Left renal cortex interstitium (tissue), 4 donors: Measurements from ENCODE around the gene RAB20. TPM values are rescaled to one million over a fixed set of nuclear protein-coding genes. Genes with fewer than 3 reads are reported as not detected.
"Not testable (repeated sequence)": the region's sequence is repeated elsewhere in the genome, so short reads cannot be mapped to it uniquely, and the experiment has no call there.

Source experiments
- DNase-seq, 4 donors: peaks; one replicate each; pipeline ENCODE4 v3.0.0-alpha.2; 2013; ENCODE audit warnings: low read depth in 4 of 4, low spot score in 2 of 4, missing footprints in 1 of 4
- polyA plus RNA-seq, 4 donors: library from polyadenylated mRNA; unstranded; fragments of 120-200 nt; gene quantifications; one replicate each; pipeline ENCODE4 v1.2.1, GENCODE V29; 2013; ENCODE audit not compliant: insufficient read length in 4 of 4

The RAB20 gene
- polyA plus RNA-seq, 4 donors: 7.8 to 8.8 (median 8.5) TPM

DNA sequence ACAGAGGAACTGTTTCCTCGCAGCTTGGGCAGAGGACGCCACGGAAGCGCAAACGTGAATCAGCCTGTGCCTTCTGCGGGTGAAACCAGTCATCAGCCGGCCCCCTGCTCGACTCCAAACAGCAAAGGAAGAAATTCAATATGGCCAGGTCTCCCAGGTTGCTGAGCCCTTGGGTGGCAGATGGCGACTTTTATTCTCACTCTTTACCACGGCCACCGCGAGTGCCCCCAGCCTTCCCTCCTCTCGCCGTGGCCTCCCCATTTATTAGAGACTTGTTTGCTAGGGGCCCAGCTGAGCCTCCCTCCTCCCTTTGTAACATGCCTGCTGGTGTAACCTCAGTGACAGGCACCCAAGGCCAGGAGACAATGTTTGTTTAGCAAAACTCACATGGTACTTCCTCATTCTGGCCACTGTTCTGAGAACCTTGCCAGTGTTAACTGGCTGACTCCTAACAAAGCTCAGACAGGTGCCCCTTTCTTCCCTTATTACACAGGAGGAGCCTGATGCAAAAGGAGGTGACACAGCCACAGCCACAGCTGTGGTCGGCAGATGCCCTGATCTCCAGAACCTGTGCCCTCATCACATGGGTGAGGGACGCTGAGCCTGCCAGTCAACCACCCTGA, 5.8 kb downstream of the RAB20 start:
- no peak for DNase-seq

DNA sequence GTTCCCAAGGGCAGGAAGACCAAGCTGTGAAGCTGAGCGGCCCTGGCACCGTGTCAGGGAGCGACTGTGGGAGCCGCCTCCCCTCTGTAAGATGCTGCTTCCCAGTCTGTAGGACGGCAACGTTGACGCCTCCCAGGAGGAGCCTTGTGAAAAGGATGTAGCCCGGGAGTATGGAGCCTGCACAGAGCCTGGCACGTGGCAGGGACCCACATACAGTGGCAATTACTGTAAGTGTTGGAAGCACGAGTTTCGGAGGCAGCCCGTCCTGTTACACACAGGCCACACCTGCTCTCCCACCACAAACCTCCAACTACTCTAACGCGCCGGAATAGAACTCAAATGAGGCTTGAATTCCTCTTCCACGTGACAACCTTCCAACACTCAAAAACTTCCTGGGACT, 6.6 kb downstream of the RAB20 start:
- no peak for DNase-seq

DNA sequence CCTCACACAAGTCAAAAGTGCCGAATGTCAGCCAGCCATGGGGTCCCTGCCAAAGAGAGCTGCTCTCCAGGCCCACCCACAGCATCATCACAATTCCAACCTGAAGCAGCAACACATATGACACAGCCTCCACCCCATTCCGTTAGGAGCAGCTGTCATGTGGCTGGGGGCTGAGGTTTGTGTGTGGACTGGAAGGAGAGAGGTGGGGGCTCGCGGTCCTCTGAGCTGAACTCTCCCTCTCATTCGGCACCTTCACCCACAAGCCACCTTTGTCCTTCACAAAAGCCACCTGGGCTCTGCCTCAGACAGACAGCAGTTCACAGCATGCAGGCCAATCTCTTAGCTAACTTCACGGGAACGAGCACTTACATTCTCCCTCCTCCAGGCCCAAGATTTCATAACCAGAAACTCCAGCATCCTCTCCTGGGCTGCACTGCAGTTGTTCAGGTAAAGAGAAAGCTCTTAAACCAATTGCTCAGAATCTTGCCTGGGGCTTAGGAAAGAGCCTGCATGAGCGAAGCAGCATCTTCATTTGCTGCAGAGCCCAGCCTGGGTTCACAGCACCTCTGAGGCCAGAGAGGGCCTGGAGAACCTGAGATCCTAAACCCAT, 7.2 kb downstream of the RAB20 start:
- DNase-seq: no peak

DNA sequence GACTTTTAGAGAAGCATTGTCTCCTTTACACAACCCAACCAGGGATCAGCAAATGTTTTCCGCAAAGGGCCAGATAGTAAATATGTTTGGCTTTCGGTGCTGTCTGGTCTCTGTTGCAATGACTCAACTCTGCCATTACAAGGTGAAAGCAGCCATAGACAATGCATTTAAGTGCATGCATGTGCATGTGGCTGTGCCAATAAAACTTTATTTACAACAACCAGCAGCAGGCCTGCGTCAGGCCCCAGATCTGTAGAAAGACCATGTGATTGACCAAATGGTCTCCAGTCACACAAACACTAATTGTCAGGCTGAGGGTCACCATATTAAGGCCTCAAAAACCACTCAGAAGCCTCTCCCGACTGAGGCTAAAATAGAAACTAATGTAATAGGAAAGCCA, 8.1 kb downstream of the RAB20 start:
- no peak for DNase-seq

DNA sequence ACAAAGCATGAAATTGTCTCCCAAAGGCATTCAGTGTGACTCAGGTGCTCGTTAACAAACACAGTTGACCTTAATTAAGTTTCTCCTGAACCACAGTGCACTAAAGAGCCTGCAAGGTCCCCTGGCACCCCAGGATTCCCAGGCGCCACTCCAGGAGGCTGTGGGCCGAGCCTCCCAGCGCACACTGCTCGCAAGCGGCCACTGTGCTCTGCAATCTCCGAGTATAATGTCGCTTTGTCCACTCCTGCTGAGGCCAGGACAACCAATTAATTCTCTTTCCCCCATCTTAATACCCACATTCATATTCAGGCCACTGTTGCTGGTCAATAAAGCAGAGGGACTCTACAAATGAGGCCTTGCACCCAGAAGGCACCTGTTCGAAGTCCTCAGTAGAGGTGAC, 8.8 kb downstream of the RAB20 start:
- no peak for DNase-seq

DNA sequence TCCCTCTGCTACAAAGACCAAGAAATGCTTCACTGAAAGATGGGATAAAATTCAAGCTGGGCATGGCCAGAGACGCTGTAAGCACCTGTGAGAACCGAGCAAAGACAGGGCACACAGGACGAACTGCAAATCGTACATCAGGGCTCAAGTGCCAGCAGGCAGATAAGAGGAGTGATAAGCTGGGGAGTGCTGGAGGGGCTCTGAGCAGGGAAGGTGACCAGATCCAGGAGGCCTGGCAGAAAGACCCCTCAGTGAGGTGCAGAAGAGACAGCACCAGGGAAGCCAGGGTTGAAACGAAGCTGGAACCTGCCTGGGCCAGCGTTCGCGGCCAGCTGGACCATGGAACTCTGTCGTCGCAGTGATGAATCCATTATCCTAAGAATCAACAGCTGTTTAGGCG, 10.2 kb downstream of the RAB20 start:
- DNase-seq: no peak

DNA sequence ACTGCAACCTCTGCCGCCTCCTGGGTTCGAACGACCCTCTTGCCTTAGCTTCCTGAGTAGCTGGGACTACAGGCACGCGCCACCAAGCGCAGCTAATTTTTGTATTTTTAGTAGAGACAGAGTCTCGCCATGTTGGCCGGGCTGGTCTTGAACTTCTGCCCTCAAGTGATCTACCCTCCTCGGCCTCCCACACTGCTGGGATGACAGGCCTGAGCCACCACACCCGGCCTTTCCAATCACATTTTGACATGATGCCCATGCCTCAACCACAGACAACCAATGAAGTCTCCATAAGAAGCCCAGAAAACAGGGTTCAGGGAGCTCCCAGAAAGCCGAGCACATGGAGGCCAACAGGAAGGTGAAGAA, 11.7 kb downstream of the RAB20 start:
- DNase-seq: no peak

DNA sequence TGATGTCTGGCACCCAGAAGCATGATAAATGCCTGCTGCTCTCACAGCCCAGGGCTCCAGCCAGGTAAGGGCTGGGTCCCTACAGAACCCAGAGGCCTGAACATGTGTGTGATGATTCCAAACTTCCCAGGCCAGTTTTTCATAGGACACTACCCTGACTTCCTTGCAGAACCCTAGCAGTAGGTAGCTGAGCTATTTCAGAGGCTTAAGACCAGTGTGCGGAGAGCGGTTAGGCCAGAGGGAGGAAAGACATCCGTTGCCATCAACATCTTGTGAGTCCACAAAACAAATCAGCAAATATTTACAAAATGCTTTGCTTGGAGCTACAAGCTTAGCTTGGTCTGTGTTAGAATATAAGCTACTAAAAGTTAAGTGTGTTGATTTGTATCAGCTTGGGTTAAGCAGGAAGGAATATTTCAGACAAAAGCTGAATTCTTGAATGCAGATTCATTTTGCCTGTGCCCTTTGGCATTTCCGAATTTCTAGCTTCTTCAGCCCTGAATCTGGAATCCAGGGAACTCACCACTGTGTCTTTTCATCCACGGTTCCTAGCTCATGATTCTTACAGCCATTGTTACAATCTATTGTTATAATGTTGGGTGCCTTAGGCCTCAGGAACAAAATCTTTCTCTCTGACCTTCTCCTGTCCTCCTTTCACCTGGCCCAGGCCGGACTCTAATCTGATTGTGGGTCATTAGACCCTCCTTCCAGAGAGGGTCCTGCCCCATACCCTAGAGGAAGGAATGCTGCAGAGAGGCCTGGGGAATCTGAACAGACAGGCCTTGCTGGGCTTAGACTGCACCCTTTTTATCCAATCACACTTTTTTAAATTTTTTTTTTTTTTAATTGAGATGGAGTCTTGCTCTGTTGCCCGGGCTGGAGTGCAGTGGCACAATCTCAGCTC, 12.4 kb downstream of the RAB20 start:
- DNase-seq: no peak

DNA sequence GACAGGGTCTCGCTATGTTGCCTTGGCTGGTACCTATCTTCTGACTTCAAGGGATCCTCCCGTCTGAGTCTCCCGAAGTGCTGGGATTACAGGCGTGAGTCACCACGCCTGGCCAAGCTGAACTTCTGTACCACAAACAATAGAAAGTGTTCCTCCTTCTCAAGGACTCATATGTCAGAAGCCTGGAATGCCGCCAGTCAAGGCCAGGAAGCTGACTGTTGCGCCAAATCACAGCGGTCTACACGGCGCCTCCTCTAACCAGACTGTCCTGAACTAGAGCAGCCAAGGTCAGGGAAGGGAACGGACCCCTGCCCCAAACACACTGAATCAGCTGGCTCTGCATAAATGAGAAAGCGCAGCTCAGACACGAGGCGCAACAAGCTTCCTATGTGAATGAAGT, 14.6 kb downstream of the RAB20 start:
- no peak for DNase-seq

DNA sequence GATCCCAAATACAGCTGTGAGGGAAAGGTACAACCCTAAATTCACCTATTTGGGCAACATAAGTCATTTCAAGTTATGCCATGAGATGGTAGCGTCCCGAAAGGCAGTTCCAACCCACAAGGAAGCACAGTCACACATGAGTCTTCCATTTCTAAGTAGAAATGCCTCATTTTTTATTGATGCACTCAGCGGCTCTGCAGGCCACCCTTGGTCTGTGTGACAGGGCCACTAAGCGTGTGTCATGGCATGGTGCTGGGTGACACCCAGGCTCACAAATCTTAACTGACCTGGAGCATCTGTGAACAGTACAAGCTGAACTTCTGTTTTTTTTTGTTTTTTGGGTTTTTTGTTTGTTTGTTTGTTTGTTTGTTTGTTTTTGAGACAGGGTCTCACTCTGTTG, 15.1 kb downstream of the RAB20 start:
- DNase-seq: no peak

DNA sequence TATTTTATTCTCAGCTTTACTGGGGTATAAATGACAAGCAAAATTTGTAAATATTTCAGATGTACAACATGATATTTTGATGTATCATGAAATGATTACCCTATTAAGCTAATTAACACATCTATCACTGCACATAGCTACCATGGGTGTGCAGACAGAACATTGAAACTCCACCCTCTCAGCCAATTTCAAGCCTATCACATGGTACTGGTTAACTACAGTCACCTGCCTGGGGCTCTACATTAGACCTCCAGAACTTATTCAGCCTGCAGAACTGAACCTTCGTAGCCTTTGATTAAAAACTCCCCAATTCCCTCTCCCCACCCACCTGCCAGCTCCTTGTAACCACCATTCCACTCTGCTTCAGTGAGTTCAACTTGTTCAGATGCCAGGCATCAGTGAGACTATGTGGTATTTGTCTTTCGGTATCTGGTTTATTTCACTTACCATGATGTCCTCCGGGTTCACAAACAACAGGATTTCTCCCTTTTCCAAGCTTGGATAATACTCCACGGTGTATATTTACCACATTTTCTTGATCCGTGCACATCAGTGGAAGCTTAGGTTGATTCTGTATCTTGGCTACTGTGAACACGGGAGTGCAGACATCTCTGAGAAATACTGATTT, 19.2 kb downstream of the RAB20 start:
- DNase-seq: no peak

DNA sequence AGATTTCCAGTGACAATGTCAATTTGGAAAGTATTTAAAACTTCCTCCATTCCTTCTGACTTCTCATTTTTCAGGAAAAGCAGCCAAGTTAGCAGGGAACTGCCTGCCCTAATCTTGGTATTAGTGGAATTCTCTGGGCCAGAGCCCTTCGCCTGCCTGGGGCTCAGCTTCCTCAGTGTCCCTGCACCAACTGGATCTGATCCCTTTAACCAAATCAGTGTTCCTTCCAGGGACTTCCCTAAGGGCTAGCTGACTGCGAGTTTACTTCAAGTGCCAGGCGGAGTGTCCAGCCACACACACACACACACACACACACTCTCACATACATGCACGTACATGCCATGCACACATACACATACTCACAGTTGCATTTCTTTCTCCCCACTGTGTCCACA, 20.0 kb downstream of the RAB20 start:
- no peak for DNase-seq

DNA sequence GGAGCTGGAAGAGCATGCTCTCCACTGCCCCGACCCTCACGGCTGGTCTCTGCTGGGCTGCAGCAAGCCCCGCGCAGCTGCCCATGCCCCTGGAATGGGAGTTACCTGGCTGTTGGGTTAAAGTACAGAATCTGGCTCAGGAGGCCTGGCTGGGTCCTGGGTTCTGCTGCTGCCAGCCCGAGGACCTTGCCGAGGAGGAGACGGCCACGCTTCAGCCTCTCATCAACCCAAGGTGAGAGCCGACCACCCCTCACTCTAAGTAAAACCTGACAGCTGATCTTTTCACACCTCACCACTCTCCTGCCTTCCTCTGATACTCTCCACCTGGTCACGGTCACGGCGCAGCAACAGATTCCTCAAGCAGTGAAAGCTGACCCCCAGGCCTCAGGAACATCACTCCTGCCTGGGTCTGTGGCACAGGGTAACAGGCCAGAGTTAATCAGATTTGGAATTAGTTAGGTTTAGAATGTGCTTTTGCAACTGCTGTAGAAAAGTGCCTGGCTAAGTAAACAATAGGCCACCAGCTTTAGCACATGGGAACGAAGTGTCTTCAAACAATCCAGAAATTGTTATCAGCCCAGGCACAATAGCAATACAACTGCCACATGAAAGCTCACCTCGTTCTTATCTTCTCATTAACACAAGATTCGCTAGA, 20.5 kb downstream of the RAB20 start:
- no peak for DNase-seq

DNA sequence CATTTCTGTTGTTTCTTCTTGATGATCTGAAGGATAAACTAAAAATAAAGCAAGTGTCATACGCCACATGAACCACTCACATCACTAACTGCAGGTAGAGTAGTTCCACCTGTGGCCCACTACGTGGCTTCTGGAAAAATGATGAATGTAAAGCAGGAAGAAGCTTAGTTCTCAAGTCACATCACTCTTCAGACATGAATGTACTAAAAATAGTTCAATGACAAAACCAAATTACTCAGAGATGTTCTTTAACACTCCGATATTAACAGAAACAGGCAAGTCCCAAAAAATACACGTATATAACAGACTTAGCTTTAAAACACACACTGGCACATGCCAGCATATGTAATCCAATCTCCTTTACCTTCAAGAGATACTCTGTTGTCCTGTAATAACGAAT, 21.6 kb downstream of the RAB20 start:
- no peak for DNase-seq

DNA sequence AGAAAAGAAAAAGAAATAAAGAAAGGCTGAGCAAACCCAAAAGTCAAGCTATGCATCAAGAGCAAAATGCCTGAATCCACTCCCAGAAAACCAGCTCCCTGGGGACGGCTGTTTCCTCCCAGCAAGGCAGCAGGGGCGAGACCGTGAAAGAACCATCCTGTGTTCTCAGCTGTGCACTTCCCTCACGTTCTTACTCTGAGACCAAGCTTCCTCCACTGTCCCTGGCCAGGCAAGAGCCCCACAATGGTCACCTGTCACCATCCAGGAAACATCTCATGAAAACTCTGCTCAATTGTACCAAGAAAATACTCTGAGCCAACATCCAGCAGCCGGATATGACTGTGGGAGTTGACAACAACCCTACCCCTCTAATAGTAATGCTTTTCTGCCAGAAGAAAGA, 22.9 kb downstream of the RAB20 start:
- DNase-seq: no peak

DNA sequence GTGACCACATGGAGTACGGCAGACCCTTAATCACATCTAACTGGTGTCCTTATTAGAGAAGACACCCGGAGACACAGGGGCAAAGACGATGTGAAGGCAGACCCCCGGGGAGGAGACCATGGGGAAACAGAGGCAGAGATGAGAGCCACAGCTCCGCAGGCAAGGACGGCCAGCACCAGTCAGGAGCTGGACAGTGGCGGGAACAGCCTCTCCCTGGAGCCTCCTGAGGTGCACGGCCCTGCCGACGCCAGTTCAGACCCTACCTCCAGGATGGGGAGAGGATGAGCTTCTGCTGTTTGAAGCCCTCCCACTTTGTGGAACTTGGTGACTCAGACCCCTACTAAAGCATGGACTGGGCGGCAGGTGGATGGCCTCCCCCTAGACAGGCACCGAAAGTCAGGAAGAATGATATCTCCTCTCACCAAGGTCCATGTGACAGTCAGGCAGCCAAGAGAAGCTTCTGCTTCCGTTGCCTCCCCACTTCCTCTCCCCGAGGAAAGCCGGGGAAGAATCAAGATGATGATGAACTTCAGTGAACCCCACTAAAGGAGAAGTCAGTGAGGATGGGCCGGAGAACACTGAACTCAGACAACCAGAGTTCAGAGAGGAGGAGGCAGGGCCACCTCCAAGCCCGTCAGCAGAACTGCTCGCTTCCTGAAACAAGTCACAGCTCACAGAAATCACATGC, 25.4 kb downstream of the RAB20 start:
- no peak for DNase-seq

DNA sequence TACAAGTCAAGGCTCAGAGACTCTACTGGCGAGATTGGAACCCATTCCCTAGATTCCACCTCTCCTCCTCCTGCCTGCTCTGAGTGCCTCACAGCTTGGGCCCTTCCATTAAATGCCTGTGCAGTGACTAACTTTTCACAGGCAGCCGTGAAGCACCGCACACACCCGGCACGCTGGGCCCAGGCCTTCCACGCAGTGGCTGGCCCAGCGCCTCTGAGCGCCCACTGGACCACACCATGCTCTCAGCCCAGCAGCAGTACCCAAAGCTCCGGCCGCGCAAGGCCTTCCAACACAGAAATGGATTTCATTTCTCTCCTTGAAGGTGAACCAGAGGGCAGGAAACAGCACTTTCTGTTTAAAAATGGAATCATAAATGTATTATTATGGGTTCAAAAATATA, 26.0 kb downstream of the RAB20 start:
- DNase-seq: no peak

DNA sequence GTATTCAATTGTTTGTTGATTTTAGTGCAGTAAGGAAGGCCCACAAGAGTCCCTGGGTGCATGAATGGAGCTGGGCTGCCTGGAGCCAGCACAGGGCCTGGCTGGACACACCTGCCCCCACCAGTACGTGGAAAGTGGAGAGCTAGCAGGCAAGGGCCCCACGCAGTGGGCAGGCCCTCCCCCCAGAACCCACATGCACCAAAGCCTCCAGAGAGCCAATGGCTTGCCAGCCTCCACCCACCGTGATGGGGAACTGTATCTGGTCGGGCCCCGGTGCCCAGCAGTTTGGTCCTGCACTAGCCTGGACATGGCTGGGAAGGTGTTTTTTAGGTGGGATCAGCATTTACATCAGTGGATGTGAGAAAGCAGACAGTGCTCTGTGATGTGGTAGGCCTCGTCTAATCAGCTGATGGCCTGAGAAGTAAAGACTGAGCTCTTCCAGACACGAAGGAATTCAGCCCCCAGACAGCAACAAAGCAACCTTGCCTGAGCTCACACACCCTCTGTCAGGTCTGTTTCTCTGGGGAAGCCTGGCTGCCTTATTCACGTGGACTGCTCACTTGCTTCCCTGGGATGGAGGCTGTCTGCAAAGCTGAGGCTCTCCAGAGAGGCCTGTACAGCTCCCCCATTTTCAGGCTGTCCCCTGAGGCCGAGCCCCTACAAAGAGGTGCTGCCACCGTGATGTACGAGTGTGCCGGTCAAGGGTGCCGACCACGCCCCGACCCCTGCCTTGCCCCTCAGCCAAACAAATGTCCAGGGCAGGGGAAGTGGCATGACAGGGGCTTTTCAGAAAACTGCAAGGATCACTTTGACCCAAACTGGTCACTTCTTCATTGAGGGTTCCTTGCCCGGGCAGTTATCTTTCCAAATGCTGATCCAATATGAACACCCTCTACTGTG, 27.5 kb downstream of the RAB20 start:
- no peak for DNase-seq

DNA sequence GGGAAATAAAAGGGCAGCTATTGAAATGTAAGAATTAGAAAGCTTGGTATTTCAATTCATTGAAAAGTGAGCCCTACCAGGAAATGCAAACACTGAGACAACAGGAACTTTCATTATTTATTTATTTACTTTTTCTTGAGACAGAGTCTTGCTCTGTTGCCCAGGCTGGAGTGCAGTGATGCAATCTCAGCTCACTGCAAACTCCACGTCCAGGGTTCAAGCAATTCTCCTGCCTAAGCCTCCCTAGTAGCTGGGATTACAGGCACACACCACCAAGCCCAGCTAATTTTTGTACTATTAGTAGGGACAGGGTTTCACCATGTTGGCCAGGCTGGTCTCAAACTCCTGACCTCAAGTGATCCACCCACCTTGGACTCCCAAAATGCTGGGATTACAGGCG, 29.3 kb downstream of the RAB20 start:
- DNase-seq: not testable (repeated sequence)
